GM12878 (cell line): ENCODE data around the gene MBOAT1. TPM values are rescaled to one million over a fixed set of nuclear protein-coding genes. Genes with fewer than 3 reads are reported as not detected.

ENCODE experiments used
- ATAC-seq: fragments of 200-7000 bp; cut with Tn5 transposase; 3 replicates; pipeline ENCODE4 v1.9.1; 2020; ENCODE audit warnings: mild to moderate bottlenecking, moderate library complexity
- BruUV-seq: library from RNA; stranded (reverse); fragments of 400-500 nt; replicated peaks from 2 replicates; lab custom pipeline; 2021; lab: Mats Ljungman, UMichigan
- CTCF ChIA-PET: fragments of 300-600 bp; sonication (Branson Sonifier 250); formaldehyde crosslinking; extraction: SDS; loops from one replicate; lab custom pipeline; 2021; ENCODE audit warnings: inconsistent platforms; lab: Yijun Ruan, JAX
- POLR2A ChIA-PET: fragments of 350-600 bp; formaldehyde crosslinking; extraction: SDS; loops from one replicate; lab custom pipeline; 2021; ENCODE audit warnings: inconsistent platforms; lab: Charles Lee
- RAD21 ChIA-PET: fragments of 300-600 bp; sonication (Branson Sonifier 250); formaldehyde crosslinking; loops from one replicate; lab custom pipeline; 2023; ENCODE audit warnings: antibody characterized with exemption; ENCODE audit not compliant: unreplicated experiment; lab: Charles Lee
- SMC1A ChIA-PET: fragments of 300-600 bp; sonication (Branson Sonifier 250); formaldehyde crosslinking; loops from one replicate; lab custom pipeline; 2023; ENCODE audit not compliant: unreplicated experiment, uncharacterized antibody; lab: Charles Lee
- DNase-seq: peaks from one replicate; pipeline ENCODE4 v3.0.0-alpha.2; 2011; ENCODE audit warnings: low read depth, low spot score
- FAIRE-seq: peaks from 3 replicates; lab custom pipeline; 2011; peaks lifted over from hg19 to GRCh38; lab: Jason Lieb, UNC
- H2AFZ ChIP-seq: 2 replicates; pipeline ENCODE4 v1.6.0; 2011; ENCODE audit warnings: low read depth, low read length, control low read depth; ENCODE audit not compliant: control insufficient read depth
- H3K27ac ChIP-seq: 2 replicates; pipeline ENCODE4 v1.5.1; 2011; ENCODE audit warnings: control low read depth; ENCODE audit not compliant: control insufficient read depth, insufficient read depth
- H3K27me3 ChIP-seq, 2 experiments: replicated peaks in 1 of 2; 2 replicates each; pipeline versions ENCODE4 v1.6.0 to v1.6.1; 2011; ENCODE audit warnings: low read length in 1 of 2; ENCODE audit not compliant: control insufficient read depth in 2 of 2, insufficient read depth in 2 of 2
- H3K36me3 ChIP-seq, 2 experiments: 2 replicates each; pipeline ENCODE4 v1.5.1; 2011; ENCODE audit warnings: low read length in 1 of 2; ENCODE audit not compliant: control insufficient read depth in 2 of 2, insufficient read depth in 2 of 2
- H3K4me1 ChIP-seq: 2 replicates; pipeline ENCODE4 v1.6.1; 2011; ENCODE audit warnings: mild to moderate bottlenecking, low read length, moderate library complexity, mixed read lengths; ENCODE audit not compliant: control insufficient read depth, insufficient read depth
- H3K4me2 ChIP-seq: 2 replicates; pipeline ENCODE4 v1.6.0; 2011; ENCODE audit warnings: control low read depth; ENCODE audit not compliant: control insufficient read depth, insufficient read depth
- H3K4me3 ChIP-seq: fragments of 200-600 bp; sonication (generic); 2 replicates; pipeline ENCODE4 v1.5.1; 2016
- H3K79me2 ChIP-seq: 2 replicates; pipeline ENCODE4 v1.6.0; 2011; ENCODE audit warnings: low read length; ENCODE audit not compliant: control insufficient read depth, insufficient read depth
- H3K9ac ChIP-seq: 2 replicates; pipeline ENCODE4 v1.8.0; 2011; ENCODE audit warnings: low read length, control low read depth, mixed read lengths; ENCODE audit not compliant: control insufficient read depth, insufficient read depth
- H3K9me3 ChIP-seq: replicated peaks from 3 replicates; pipeline ENCODE4 v1.5.1; 2011; ENCODE audit warnings: mild to moderate bottlenecking, low read length; ENCODE audit not compliant: control insufficient read depth, insufficient read depth
- H4K20me1 ChIP-seq: 2 replicates; pipeline ENCODE4 v1.6.0; 2011; ENCODE audit not compliant: control insufficient read depth, insufficient read depth
- ESRRA ChIP-seq: IDR thresholded peaks from 2 replicates; pipeline ENCODE4 v1.6.1; 2012; ENCODE audit warnings: mild to moderate bottlenecking, low read length, improper control_type of control experiment
- HDGF ChIP-seq: fragments of 450-650 bp; IDR thresholded peaks from 2 replicates; pipeline ENCODE4 v1.6.1; 2016; ENCODE audit warnings: antibody characterized with exemption
- KLF5 ChIP-seq: fragments of 450-650 bp; IDR thresholded peaks from 2 replicates; pipeline ENCODE4 v1.6.1; 2014; ENCODE audit warnings: mild to moderate bottlenecking; ENCODE audit not compliant: partially characterized antibody
- LARP7 ChIP-seq: fragments of 450-650 bp; IDR thresholded peaks from 2 replicates; pipeline ENCODE4 v1.6.1; 2017; ENCODE audit warnings: mild to moderate bottlenecking
- MEF2A ChIP-seq: IDR thresholded peaks from 2 replicates; pipeline ENCODE4 v1.6.1; 2011; ENCODE audit warnings: low read depth, mild to moderate bottlenecking, low read length, moderate library complexity; ENCODE audit not compliant: insufficient read depth
- MTA3 ChIP-seq: IDR thresholded peaks from 2 replicates; pipeline ENCODE4 v1.6.1; 2012; ENCODE audit warnings: low read length, inconsistent platforms, borderline replicate concordance
- SIN3A ChIP-seq: IDR thresholded peaks from 2 replicates; pipeline ENCODE4 v1.6.1; 2012; ENCODE audit warnings: low read depth, low read length, improper control_type of control experiment
- SIX5 ChIP-seq: IDR thresholded peaks from 2 replicates; pipeline ENCODE4 v1.6.1; 2011; ENCODE audit warnings: mild to moderate bottlenecking, low read depth, low read length, moderate library complexity; ENCODE audit not compliant: severe bottlenecking
- TCF3 ChIP-seq: IDR thresholded peaks from 2 replicates; pipeline ENCODE4 v1.6.1; 2012; ENCODE audit warnings: low read depth, mild to moderate bottlenecking, low read length, borderline replicate concordance; ENCODE audit not compliant: insufficient read depth
- YY1 ChIP-seq: IDR thresholded peaks from 2 replicates; pipeline ENCODE4 v1.6.1; 2011; ENCODE audit warnings: low read depth, mild to moderate bottlenecking, low read length
- WGBS: methylation state at CpG from one replicate; pipeline ENCODE4 v1.1.6; 2016; ENCODE audit warnings: low lambda C conversion rate; ENCODE audit not compliant: insufficient replicate concordance, insufficient coverage; ENCODE audit errors: missing lambda C conversion rate; 5-methylcytosine and 5-hydroxymethylcytosine counted together
- in situ Hi-C: fragments of 300-500 bp; cut with MboI; formaldehyde crosslinking; loops from 9 replicates; pipeline ENCODE4 v1.14.3; 2018; ENCODE audit warnings: mixed read lengths
- intact Hi-C: fragments of 100-400 bp; cut with micrococcal nuclease; formaldehyde crosslinking; loops from one replicate; pipeline ENCODE4 v1.14.2; 2022; ENCODE audit not compliant: unreplicated experiment
- polyA plus RNA-seq, 11 experiments: library from polyadenylated mRNA; depleted of rRNA in 4 of 11; unstranded in 6 of 11; stranded (reverse) in 5 of 11; fragments of >200 nt; fragmentation: Nextera tagmentation in 4 of 11; fragmentation: Illumina TruSeq in 1 of 11; extraction: Ambion mirVana in 4 of 11; extraction: Trizol in 1 of 11; gene quantifications; 1 replicate in 1 of 11; 2 replicates in 10 of 11; pipeline versions ENCODE4 v1.2.1 to v1.2.3, GENCODE V29; 2011 to 2016; ENCODE audit warnings: inconsistent platforms in 2 of 11, missing spikeins in 2 of 11, low read depth in 1 of 11
- total RNA-seq, 4 experiments: library from RNA; depleted of rRNA in 3 of 4; stranded (reverse); fragments of >200 nt in 3 of 4; fragmentation: Illumina TruSeq in 1 of 4; extraction: Trizol in 1 of 4; gene quantifications; 2 replicates each; pipeline versions ENCODE4 v1.2.1 to v1.2.3, GENCODE V29; 2013 to 2021
- TF ChIP-seq, protein P1 (sequence below): fragments of 450-650 bp; IDR thresholded peaks from 2 replicates; pipeline ENCODE4 v1.6.1; 2017; ENCODE audit warnings: mild to moderate bottlenecking

The MBOAT1 gene
- total and polyA plus RNA-seq, 10 of the 15 experiments (the other 5 are each of a cell fraction or from before 2014, with no cell fraction given): 0.39 to 21.0 (median 11.6) TPM

DNA sequence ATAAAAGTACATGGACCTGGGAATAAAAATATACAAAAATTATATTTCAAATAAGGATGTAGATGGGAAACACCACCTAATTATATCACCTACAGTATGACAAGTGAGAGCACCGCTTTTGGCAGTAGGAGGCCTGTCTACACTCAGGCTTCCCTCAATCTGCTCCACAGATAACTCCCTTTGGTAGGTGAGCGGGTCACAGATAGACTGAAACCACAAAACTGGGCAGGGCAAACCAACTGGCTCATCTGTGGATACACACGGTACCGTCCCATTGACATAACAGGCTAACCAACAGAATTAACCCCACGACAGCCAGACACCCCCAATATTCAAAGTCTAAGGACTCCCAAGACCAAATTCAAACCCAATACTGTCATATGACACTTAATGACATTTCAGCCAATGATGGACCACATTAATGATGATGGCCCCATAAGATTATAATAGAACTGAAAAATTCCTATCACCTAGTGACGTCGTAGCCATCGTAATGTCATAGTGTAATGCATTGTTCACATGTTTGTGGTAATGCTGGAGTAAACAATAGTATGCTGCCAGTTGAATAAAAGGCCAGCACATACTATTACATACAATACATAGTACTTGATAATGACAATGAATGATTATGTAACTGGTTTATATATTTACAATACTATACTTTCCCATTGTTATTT, 109.7 kb downstream of the MBOAT1 start:
- H3K27ac ChIP-seq: no peak overlapping the region
- intact Hi-C loops: no loop called here
- TF ChIP-seq LARP7: no peak
- TF ChIP-seq, protein P1, sequence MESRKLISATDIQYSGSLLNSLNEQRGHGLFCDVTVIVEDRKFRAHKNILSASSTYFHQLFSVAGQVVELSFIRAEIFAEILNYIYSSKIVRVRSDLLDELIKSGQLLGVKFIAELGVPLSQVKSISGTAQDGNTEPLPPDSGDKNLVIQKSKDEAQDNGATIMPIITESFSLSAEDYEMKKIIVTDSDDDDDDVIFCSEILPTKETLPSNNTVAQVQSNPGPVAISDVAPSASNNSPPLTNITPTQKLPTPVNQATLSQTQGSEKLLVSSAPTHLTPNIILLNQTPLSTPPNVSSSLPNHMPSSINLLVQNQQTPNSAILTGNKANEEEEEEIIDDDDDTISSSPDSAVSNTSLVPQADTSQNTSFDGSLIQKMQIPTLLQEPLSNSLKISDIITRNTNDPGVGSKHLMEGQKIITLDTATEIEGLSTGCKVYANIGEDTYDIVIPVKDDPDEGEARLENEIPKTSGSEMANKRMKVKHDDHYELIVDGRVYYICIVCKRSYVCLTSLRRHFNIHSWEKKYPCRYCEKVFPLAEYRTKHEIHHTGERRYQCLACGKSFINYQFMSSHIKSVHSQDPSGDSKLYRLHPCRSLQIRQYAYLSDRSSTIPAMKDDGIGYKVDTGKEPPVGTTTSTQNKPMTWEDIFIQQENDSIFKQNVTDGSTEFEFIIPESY: no peak
- no peak overlapping the region for H2AFZ ChIP-seq
- WGBS: 96% methylated on average over 8 of the region's 8 CpGs
- in situ Hi-C loops: no loop called here
- H3K36me3 ChIP-seq: peaks cover 0 to 5% of the 10 kb centered on the region in 2 experiments; a peak in 3 of 4 replicates
- ChIA-PET RAD21 (no interaction called here), CTCF (interaction anchor here (0.9 to 2.0 kb wide), 3 partner anchors 10 to 24 kb away, joined by 3 to 14 read pairs (median 4); no protein-coding TSS in a partner anchor), SMC1A (interaction anchor here (1.3 kb wide), 1 partner anchor 370 kb away, joined by 3 read pairs; no protein-coding TSS in a partner anchor), POLR2A (no interaction called here)
- DNase-seq (no peak), FAIRE-seq (no peak), ATAC-seq (no peak)
- H3K79me2 ChIP-seq: no peaks in the 10 kb centered on the region
- H3K9me3 ChIP-seq: no peaks in the 10 kb centered on the region
- H4K20me1 ChIP-seq: no peaks in the 10 kb centered on the region
- no peak overlapping the region for H3K4me2 ChIP-seq
- no TSS peak for BruUV-seq
- H3K9ac ChIP-seq: no peak overlapping the region
- no peaks in the 10 kb centered on the region for H3K27me3 ChIP-seq
- no peaks in the 10 kb centered on the region for H3K4me1 ChIP-seq
- H3K4me3 ChIP-seq: no peak overlapping the region

DNA sequence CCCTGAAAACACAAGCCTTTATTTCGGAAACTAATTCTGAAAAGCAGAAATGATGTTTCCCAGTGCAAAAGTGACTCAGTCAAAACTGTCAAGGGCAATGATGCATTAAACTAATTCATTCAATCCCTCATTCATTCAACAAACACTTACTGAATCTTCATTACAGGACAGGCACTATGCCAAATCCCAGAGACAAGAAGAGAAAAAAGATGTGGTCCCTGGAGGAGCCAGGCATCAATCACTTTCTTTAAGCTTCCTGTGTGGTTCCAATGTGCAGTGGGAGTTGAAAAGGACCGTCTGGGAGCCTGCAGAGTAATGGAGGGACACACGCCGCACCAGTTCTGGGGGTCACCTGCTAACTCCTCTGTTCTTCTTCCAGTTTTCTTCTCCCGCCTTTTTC, 113.1 kb downstream of the MBOAT1 start:
- no peaks in the 10 kb centered on the region for H3K79me2 ChIP-seq
- no peaks in the 10 kb centered on the region for H3K9me3 ChIP-seq
- in situ Hi-C loops: no loop called here
- SMC1A ChIA-PET: no interaction called here
- H3K9ac ChIP-seq: no peak overlapping the region
- H3K4me2 ChIP-seq: no peak overlapping the region
- no peak for DNase-seq
- WGBS: 71% methylated on average over 5 of the region's 5 CpGs
- FAIRE-seq: no peak
- CTCF ChIA-PET: interaction anchor here (4.3 kb wide), 1 partner anchor 27 kb away, joined by 19 read pairs; no protein-coding TSS in a partner anchor
- no peaks in the 10 kb centered on the region for H4K20me1 ChIP-seq
- no peak for ATAC-seq
- H3K4me3 ChIP-seq: no peak overlapping the region
- intact Hi-C loops: no loop called here
- H3K36me3 ChIP-seq: peaks cover 0 to 5% of the 10 kb centered on the region in 2 experiments; a peak in 2 of 4 replicates
- no peaks in the 10 kb centered on the region for H3K27me3 ChIP-seq
- no peak overlapping the region for H3K27ac ChIP-seq
- RAD21 ChIA-PET: interaction anchor here (1.0 kb wide), 1 partner anchor 28 kb away, joined by 3 read pairs; no protein-coding TSS in a partner anchor
- H3K4me1 ChIP-seq: no peaks in the 10 kb centered on the region
- POLR2A ChIA-PET: no interaction called here
- TF ChIP-seq MTA3 (no peak), KLF5 (no peak), YY1 (no peak), SIN3A (no peak), SIX5 (no peak), MEF2A (no peak), TCF3 (no peak), ESRRA (no peak), HDGF (no peak)
- H2AFZ ChIP-seq: no peak overlapping the region
- no TSS peak for BruUV-seq
